Tibial nerve (tissue), 4 donors: ENCODE measurements around the gene ASGR2.

ENCODE experiments used
- CTCF ChIP-seq, 5 experiments: fragments of 200-600 bp in 3 of 5; fragments of 450-650 bp in 2 of 5; sonication (generic) in 3 of 5; IDR thresholded peaks; one replicate each; pipeline ENCODE4 v1.5.1; 2016 to 2019; ENCODE audit warnings: antibody characterized with exemption in 5 of 5, mild to moderate bottlenecking in 3 of 5, moderate library complexity in 2 of 5
- EP300 ChIP-seq, 2 donors: sonication (generic); formaldehyde crosslinking; IDR thresholded peaks; one replicate each; pipeline ENCODE4 v1.6.1; 2017; ENCODE audit warnings: antibody characterized with exemption in 2 of 2, mild to moderate bottlenecking in 1 of 2
- POLR2A ChIP-seq, 2 donors: fragments of 450-650 bp; IDR thresholded peaks; one replicate each; pipeline ENCODE4 v1.6.1; 2017; ENCODE audit warnings: antibody characterized with exemption in 2 of 2, mild to moderate bottlenecking in 2 of 2, moderate library complexity in 2 of 2

DNA sequence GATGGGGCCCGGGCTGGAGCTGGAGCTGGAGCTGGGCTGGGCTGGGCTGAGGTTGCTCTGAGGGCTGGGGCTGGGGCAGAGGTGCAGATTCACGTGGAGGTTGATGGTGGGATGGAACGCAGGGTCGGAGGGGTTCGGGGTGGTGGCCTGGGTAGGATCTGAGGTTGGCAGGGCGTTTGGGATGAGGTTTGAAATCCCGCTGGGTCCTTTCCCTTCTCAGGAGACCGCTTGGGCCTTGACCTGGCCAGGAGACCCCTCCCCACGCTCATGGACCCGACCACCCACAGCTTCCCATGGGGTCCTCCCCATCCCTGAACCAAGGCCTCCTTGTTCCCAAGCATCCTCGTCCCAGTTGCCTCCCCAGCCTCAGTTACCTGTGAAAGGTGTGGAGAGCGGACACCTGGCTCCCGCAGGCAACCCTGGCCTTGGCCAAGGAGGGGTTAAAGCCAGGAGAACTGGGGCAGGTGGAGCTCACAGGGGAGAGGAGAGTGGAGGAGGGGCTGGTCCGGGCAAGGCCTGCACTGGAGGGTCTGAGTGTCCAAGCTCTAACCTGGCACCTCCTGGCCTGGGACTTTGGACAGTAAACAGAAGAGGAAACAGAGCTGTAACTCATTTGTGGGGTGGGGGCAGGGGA, at the start of gene ASGR2:
- no peak for TF ChIP-seq CTCF (IDR thresholded peaks at IDR 0.05)
- TF ChIP-seq POLR2A (IDR thresholded peaks at IDR 0.05): no peak
- TF ChIP-seq EP300 (IDR thresholded peaks at IDR 0.05): no peak
